Measurements from ENCODE around the gene LIN54. TPM values are rescaled to one million over a fixed set of nuclear protein-coding genes. Genes with fewer than 3 reads are reported as not detected.
A peak's percentile ranks its signal among the peaks of the same experiment; 100 is the strongest.

The LIN54 gene
- total and polyA plus RNA-seq, 2 of the 13 experiments (the other 11 are each of a cell fraction or from before 2014, with no cell fraction given) = 25.2 to 32.9 TPM

- TF ChIP-seq MLXIP (CRISPR knock-in tag; IDR thresholded peaks at IDR 0.05; ENCODE audit: borderline replicate concordance) (no peak), POGZ (CRISPR knock-in tag; IDR thresholded peaks at IDR 0.05) (peak; percentile 95), ZNF737 (CRISPR knock-in tag; IDR thresholded peaks at IDR 0.05; ENCODE audit: borderline replicate concordance) (no peak), HBP1 (CRISPR knock-in tag; IDR thresholded peaks at IDR 0.05; ENCODE audit: low read depth) (peak; percentile 74), MIXL1 (CRISPR knock-in tag; IDR thresholded peaks at IDR 0.05) (peak; percentile 73; the same call in 1 of the 2 replicates), DMTF1 (CRISPR knock-in tag; IDR thresholded peaks at IDR 0.05) (no peak), MED13 (CRISPR knock-in tag; IDR thresholded peaks at IDR 0.05) (no peak; the same call in 1 of the 2 replicates), HNRNPUL1 (IDR thresholded peaks at IDR 0.05; ENCODE audit: low read depth, low read length) (no peak), ZNF251 (CRISPR knock-in tag; IDR thresholded peaks at IDR 0.05) (no peak), ZNF607 (CRISPR knock-in tag; IDR thresholded peaks at IDR 0.05; ENCODE audit: borderline replicate concordance) (peak; percentile 38; the same call in 1 of the 2 replicates), ZBTB8A (CRISPR knock-in tag; IDR thresholded peaks at IDR 0.05; ENCODE audit: borderline replicate concordance, low read depth) (no peak), ZBED4 (CRISPR knock-in tag; IDR thresholded peaks at IDR 0.05; ENCODE audit: borderline replicate concordance) (no peak), NR2F2 (IDR thresholded peaks at IDR 0.05; ENCODE audit: borderline replicate concordance, low read depth) (no peak), ARID2 (CRISPR knock-in tag; IDR thresholded peaks at IDR 0.05; ENCODE audit: borderline replicate concordance) (peak; percentile 81; the same call in 1 of the 2 replicates), PHF5A (CRISPR knock-in tag; IDR thresholded peaks at IDR 0.05; ENCODE audit: low read depth, unreplicated experiment) (peak; percentile 91), MAF1 (CRISPR knock-in tag; IDR thresholded peaks at IDR 0.05; ENCODE audit: borderline replicate concordance) (0 out of 2 replicates have a peak, but pooled peaks have one; percentile 58), TRIM22 (IDR thresholded peaks at IDR 0.05) (no peak)
These were observed 2.2 kb upstream of the LIN54 start (continued) for GRCh38 chr4:83012687-83013419.
